IMR-90 (cell line): Measurements from ENCODE around the gene DMD. TPM values are rescaled to one million over a fixed set of nuclear protein-coding genes. Genes with fewer than 3 reads are reported as not detected.

ENCODE experiments used
- ATAC-seq: fragments of 200-7000 bp; cut with Tn5 transposase; 2 replicates; pipeline ENCODE4 v1.9.1; 2020; ENCODE audit warnings: low read depth, mild to moderate bottlenecking, moderate library complexity
- BruUV-seq: library from RNA; stranded (reverse); fragments of 400-500 nt; replicated peaks from 2 replicates; lab custom pipeline; 2021; lab: Mats Ljungman, UMichigan
- CTCF ChIA-PET: fragments of 300-600 bp; formaldehyde crosslinking; extraction: SDS; loops from one replicate; lab custom pipeline; 2021; ENCODE audit warnings: antibody characterized with exemption; lab: Yijun Ruan, JAX
- POLR2A ChIA-PET: fragments of 300-600 bp; sonication (Branson Sonifier 250); formaldehyde crosslinking; loops from one replicate; lab custom pipeline; 2022; ENCODE audit warnings: antibody characterized with exemption; ENCODE audit not compliant: unreplicated experiment; lab: Charles Lee
- DNase-seq: peaks from one replicate; pipeline ENCODE4 v3.0.0; 2013
- H2AFZ ChIP-seq: replicated peaks from 2 replicates; pipeline ENCODE3; 2013; ENCODE audit warnings: low read length, mild to moderate bottlenecking; ENCODE audit not compliant: poor library complexity
- H2AK5ac ChIP-seq: 2 replicates; pipeline ENCODE4 v1.6.1; 2013; ENCODE audit warnings: low read depth, low read length, inconsistent platforms
- H2AK9ac ChIP-seq: replicated peaks from 2 replicates; pipeline ENCODE3; 2013; ENCODE audit warnings: mild to moderate bottlenecking, low read depth, low read length, moderate library complexity; ENCODE audit not compliant: poor library complexity
- H2BK120ac ChIP-seq: 2 replicates; pipeline ENCODE4 v1.6.1; 2013; ENCODE audit warnings: low read depth, low read length, inconsistent platforms
- H2BK15ac ChIP-seq: 3 replicates; pipeline ENCODE4 v1.6.1; 2013; ENCODE audit warnings: low read depth, low read length, inconsistent platforms
- H2BK20ac ChIP-seq: 2 replicates; pipeline ENCODE4 v1.6.1; 2013; ENCODE audit warnings: low read depth, mild to moderate bottlenecking, inconsistent platforms, low read length, moderate library complexity
- H2BK5ac ChIP-seq: 2 replicates; pipeline ENCODE4 v1.6.1; 2013; ENCODE audit warnings: mild to moderate bottlenecking, low read depth, low read length, inconsistent platforms; ENCODE audit not compliant: poor library complexity, severe bottlenecking
- H3K14ac ChIP-seq: replicated peaks from 2 replicates; pipeline ENCODE4 v1.6.1; 2013; ENCODE audit warnings: low read depth, low read length, inconsistent platforms
- H3K18ac ChIP-seq: 2 replicates; pipeline ENCODE4 v1.6.1; 2013; ENCODE audit warnings: low read depth, low read length, control low read depth
- H3K23ac ChIP-seq: 2 replicates; pipeline ENCODE4 v1.6.1; 2013; ENCODE audit warnings: low read depth, low read length, inconsistent platforms
- H3K27ac ChIP-seq: 2 replicates; pipeline ENCODE4 v1.5.1; 2013; ENCODE audit warnings: mild to moderate bottlenecking, control low read depth, low read length; ENCODE audit not compliant: insufficient read depth
- H3K27me3 ChIP-seq: 2 replicates; pipeline ENCODE4 v1.6.1; 2013; ENCODE audit warnings: low read length; ENCODE audit not compliant: control insufficient read depth, insufficient read depth
- H3K36me3 ChIP-seq: 2 replicates; pipeline ENCODE4 v1.6.1; 2013; ENCODE audit warnings: low read length, mixed read lengths; ENCODE audit not compliant: control insufficient read depth, insufficient read depth
- H3K4ac ChIP-seq: 2 replicates; pipeline ENCODE4 v1.6.1; 2013; ENCODE audit warnings: low read depth, low read length, inconsistent platforms
- H3K4me1 ChIP-seq: 2 replicates; pipeline ENCODE4 v1.6.1; 2013; ENCODE audit warnings: low read length, mixed read lengths; ENCODE audit not compliant: control insufficient read depth, insufficient read depth
- H3K4me2 ChIP-seq: 2 replicates; pipeline ENCODE4 v1.6.1; 2013; ENCODE audit warnings: low read depth, mild to moderate bottlenecking, control low read depth, low read length, moderate library complexity
- H3K4me3 ChIP-seq: 2 replicates; pipeline ENCODE4 v1.5.1; 2013; ENCODE audit warnings: low read depth, mild to moderate bottlenecking, control low read depth, low read length, moderate library complexity; ENCODE audit not compliant: insufficient read depth
- H3K56ac ChIP-seq: 2 replicates; pipeline ENCODE4 v1.6.1; 2013; ENCODE audit warnings: low read length, inconsistent platforms; ENCODE audit not compliant: insufficient read depth; ENCODE audit errors: extremely low read depth
- H3K79me1 ChIP-seq, 2 experiments: 2 replicates each; pipeline ENCODE4 v1.6.1; 2013; ENCODE audit warnings: low read length in 2 of 2, inconsistent platforms in 1 of 2, low read depth in 1 of 2
- H3K9ac ChIP-seq: 2 replicates; pipeline ENCODE4 v1.6.1; 2013; ENCODE audit warnings: low read depth, low read length, control low read depth
- H3K9me1 ChIP-seq: 2 replicates; pipeline ENCODE4 v1.6.1; 2013; ENCODE audit warnings: low read length, inconsistent platforms; ENCODE audit not compliant: insufficient read depth
- H3K9me3 ChIP-seq: 2 replicates; pipeline ENCODE4 v1.6.1; 2013; ENCODE audit warnings: low read length; ENCODE audit not compliant: control insufficient read depth, insufficient read depth
- H4K20me1 ChIP-seq: 2 replicates; pipeline ENCODE4 v1.6.1; 2013; ENCODE audit warnings: low read length, inconsistent platforms; ENCODE audit not compliant: insufficient read depth
- H4K5ac ChIP-seq: 2 replicates; pipeline ENCODE4 v1.6.1; 2013; ENCODE audit warnings: mild to moderate bottlenecking, low read depth, low read length, control low read depth
- H4K8ac ChIP-seq, 2 experiments: 2 replicates each; pipeline ENCODE4 v1.6.1; 2013; ENCODE audit warnings: low read depth in 2 of 2, low read length in 2 of 2, control low read depth in 1 of 2, inconsistent platforms in 1 of 2
- H4K91ac ChIP-seq: 2 replicates; pipeline ENCODE4 v1.6.1; 2013; ENCODE audit warnings: low read depth, low read length, inconsistent platforms; ENCODE audit not compliant: insufficient read depth
- BHLHE40 ChIP-seq: fragments of 150-350 bp; IDR thresholded peaks from 2 replicates; pipeline ENCODE4 v1.6.1; 2016; ENCODE audit warnings: mild to moderate bottlenecking, low read depth, low read length
- CEBPB ChIP-seq: IDR thresholded peaks from 2 replicates; pipeline ENCODE4 v1.6.1; 2012; ENCODE audit warnings: low read depth, low read length, improper control_type of control experiment
- CHD1 ChIP-seq: IDR thresholded peaks from 2 replicates; pipeline ENCODE4 v1.6.1; 2012; ENCODE audit warnings: low read depth, low read length, improper control_type of control experiment
- CTCF ChIP-seq: conservative IDR thresholded peaks from 2 replicates; pipeline ENCODE4 v1.5.1; 2012; ENCODE audit warnings: mild to moderate bottlenecking, low read depth, low read length, improper control_type of control experiment
- ELK1 ChIP-seq: fragments of 150-350 bp; IDR thresholded peaks from 2 replicates; pipeline ENCODE4 v1.6.1; 2016; ENCODE audit warnings: low read depth, mild to moderate bottlenecking, low read length, moderate library complexity, borderline replicate concordance
- FOS ChIP-seq: fragments of 150-350 bp; IDR thresholded peaks from 2 replicates; pipeline ENCODE4 v1.6.1; 2016; ENCODE audit warnings: low read depth, low read length
- MAZ ChIP-seq: IDR thresholded peaks from 2 replicates; pipeline ENCODE4 v1.6.1; 2012; ENCODE audit warnings: low read depth, mild to moderate bottlenecking, low read length, improper control_type of control experiment, moderate library complexity, borderline replicate concordance
- MXI1 ChIP-seq: IDR thresholded peaks from 2 replicates; pipeline ENCODE4 v1.6.1; 2012; ENCODE audit warnings: low read depth, mild to moderate bottlenecking, low read length, moderate library complexity, borderline replicate concordance
- POLR2A ChIP-seq: IDR thresholded peaks from 2 replicates; pipeline ENCODE4 v1.6.1; 2012; ENCODE audit warnings: mild to moderate bottlenecking, low read depth, low read length
- RCOR1 ChIP-seq: IDR thresholded peaks from 2 replicates; pipeline ENCODE4 v1.6.1; 2012; ENCODE audit warnings: mild to moderate bottlenecking, low read length, improper control_type of control experiment; ENCODE audit not compliant: insufficient replicate concordance
- RFX5 ChIP-seq: IDR thresholded peaks from 2 replicates; pipeline ENCODE4 v1.8.0; 2012; ENCODE audit warnings: low read depth, mild to moderate bottlenecking, low read length, moderate library complexity
- SMC3 ChIP-seq: fragments of 150-350 bp; IDR thresholded peaks from 2 replicates; pipeline ENCODE4 v1.6.1; 2016; ENCODE audit warnings: low read depth, mild to moderate bottlenecking, antibody characterized with exemption, low read length, moderate library complexity
- USF2 ChIP-seq: fragments of 150-350 bp; IDR thresholded peaks from 2 replicates; pipeline ENCODE4 v1.6.1; 2017; ENCODE audit warnings: mild to moderate bottlenecking, antibody characterized with exemption, low read length, low read depth
- WGBS, 2 experiments: methylation state at CpG; one replicate each; pipeline versions ENCODE4 v1.1.5 to v1.1.7; 2013; ENCODE audit warnings: missing lambda C conversion rate in 2 of 2; ENCODE audit not compliant: insufficient read length in 1 of 2; ENCODE audit errors: extremely low coverage in 2 of 2; 5-methylcytosine and 5-hydroxymethylcytosine counted together
- dilution Hi-C: fragments of 300-500 bp; cut with HindIII; formaldehyde crosslinking; loops from one replicate; pipeline ENCODE4 v1.14.3; 2018; ENCODE audit warnings: low sequenced_read_pairs; ENCODE audit not compliant: unreplicated experiment
- in situ Hi-C: fragments of 300-500 bp; cut with MboI; formaldehyde crosslinking; loops from 3 replicates; pipeline ENCODE4 v1.14.3; 2019; ENCODE audit warnings: low sequenced_read_pairs, inconsistent platforms, mixed read lengths
- intact Hi-C: fragments of 100-400 bp; cut with micrococcal nuclease; formaldehyde crosslinking; loops from 2 replicates; pipeline ENCODE4 v1.10.0; 2022
- polyA plus RNA-seq, 3 experiments: library from polyadenylated mRNA; depleted of rRNA; stranded (reverse); fragments of >200 nt; gene quantifications; 2 replicates each; pipeline ENCODE4 v1.2.3, GENCODE V29; 2012; ENCODE audit warnings: low replicate concordance in 1 of 3
- total RNA-seq: library from RNA; depleted of rRNA; stranded (reverse); fragments of >200 nt; gene quantifications from 2 replicates; pipeline ENCODE4 v1.2.3, GENCODE V29; 2012

DMD gene
- total and polyA plus RNA-seq, 2 of the 4 experiments (the other 2 are of a cell fraction), result 6.6 to 11.8 TPM

GRCh38 chrX:31301941-31302340 is 1909.4 kb downstream of the DMD start:
- ChIA-PET CTCF (no interaction called here), POLR2A (no interaction called here)
- dilution Hi-C loops (no loop called here), intact Hi-C loops (no loop called here), in situ Hi-C loops (no loop called here)
- no peaks in the 10 kb centered on the region for H3K4me1 ChIP-seq
- H2BK20ac ChIP-seq, result no peak overlapping the region
- H3K27me3 ChIP-seq, result no peaks in the 10 kb centered on the region; the same call in 1 of the 2 replicates
- H2BK120ac ChIP-seq, result no peak overlapping the region
- H2AK9ac ChIP-seq, result no peak overlapping the region
- H3K9me1 ChIP-seq, result no peaks in the 10 kb centered on the region
- TF ChIP-seq BHLHE40 (no peak), RFX5 (no peak), CTCF (no peak), FOS (no peak), MAZ (no peak), POLR2A (no peak), MXI1 (no peak), CEBPB (no peak), CHD1 (no peak), SMC3 (no peak), USF2 (no peak), RCOR1 (no peak), ELK1 (no peak)
- BruUV-seq, result no TSS peak
- no CpG with 5 or more reads among the region's 2 CpGs for WGBS, 2 experiments
- no peak overlapping the region for H3K23ac ChIP-seq
- ATAC-seq, result no peak
- no peak overlapping the region for H3K9ac ChIP-seq
- no peak overlapping the region for H3K4ac ChIP-seq
- H2AK5ac ChIP-seq, result no peak overlapping the region
- H4K91ac ChIP-seq, result no peak overlapping the region
- H3K4me3 ChIP-seq, result no peak overlapping the region
- no peak overlapping the region for H3K27ac ChIP-seq
- H3K4me2 ChIP-seq, result no peak overlapping the region
- H2AFZ ChIP-seq, result no peak overlapping the region
- H2BK5ac ChIP-seq, result no peak overlapping the region
- H3K79me1 ChIP-seq, result no peaks in the 10 kb centered on the region
- no peak overlapping the region for H4K8ac ChIP-seq
- H3K14ac ChIP-seq, result no peak overlapping the region
- H4K20me1 ChIP-seq, result no peaks in the 10 kb centered on the region
- H4K5ac ChIP-seq, result no peak overlapping the region
- no peak overlapping the region for H2BK15ac ChIP-seq
- H3K9me3 ChIP-seq, result no peaks in the 10 kb centered on the region
- no peak overlapping the region for H3K18ac ChIP-seq
- no peak overlapping the region for H3K56ac ChIP-seq
- no peak for DNase-seq
- H3K36me3 ChIP-seq, result no peaks in the 10 kb centered on the region
